HL-60 (cell line): ENCODE measurements around the gene YIF1A.
A peak's percentile ranks its signal among the peaks of the same experiment; 100 is the strongest.

Source experiments
- DNase-seq, 2 experiments: peaks; one replicate each; pipeline ENCODE4 v3.0.0-alpha.2; 2010 to 2020; ENCODE audit warnings: low read depth in 1 of 2, low spot score in 1 of 2
- H3K27ac ChIP-seq: fragments of 250-450 bp; sonication (Bioruptor Pico); replicated peaks from 2 replicates; pipeline ENCODE4 v1.5.1; 2020; ENCODE audit warnings: mild to moderate bottlenecking, moderate library complexity
- H3K27me3 ChIP-seq: fragments of 250-450 bp; sonication (Bioruptor Pico); 2 replicates; pipeline ENCODE4 v1.5.1; 2021; ENCODE audit warnings: mild to moderate bottlenecking, moderate library complexity; ENCODE audit not compliant: insufficient read depth, poor library complexity, severe bottlenecking
- H3K4me3 ChIP-seq: replicated peaks from 2 replicates; pipeline ENCODE4 v1.5.1; 2011; ENCODE audit warnings: mild to moderate bottlenecking, control low read depth, low read length; ENCODE audit not compliant: insufficient read depth
- GABPA ChIP-seq: IDR thresholded peaks from 2 replicates; pipeline ENCODE4 v1.6.1; 2012; ENCODE audit warnings: low read depth
- POLR2AphosphoS5 ChIP-seq: IDR thresholded peaks from 2 replicates; pipeline ENCODE4 v1.6.1; 2012; ENCODE audit warnings: low read depth
- SPI1 ChIP-seq: IDR thresholded peaks from 2 replicates; pipeline ENCODE4 v1.6.1; 2012; ENCODE audit warnings: low read depth, mild to moderate bottlenecking, borderline replicate concordance
- TF ChIP-seq, protein P1 (sequence below): IDR thresholded peaks from 2 replicates; pipeline ENCODE4 v1.6.1; 2012; ENCODE audit warnings: low read depth; ENCODE audit not compliant: insufficient replicate concordance
- TF ChIP-seq, protein P2 (sequence below): IDR thresholded peaks from one replicate; pipeline ENCODE4 v1.5.1; 2011; ENCODE audit warnings: low read length, control low read depth, inconsistent platforms; ENCODE audit not compliant: insufficient read depth

YIF1A gene

DNA sequence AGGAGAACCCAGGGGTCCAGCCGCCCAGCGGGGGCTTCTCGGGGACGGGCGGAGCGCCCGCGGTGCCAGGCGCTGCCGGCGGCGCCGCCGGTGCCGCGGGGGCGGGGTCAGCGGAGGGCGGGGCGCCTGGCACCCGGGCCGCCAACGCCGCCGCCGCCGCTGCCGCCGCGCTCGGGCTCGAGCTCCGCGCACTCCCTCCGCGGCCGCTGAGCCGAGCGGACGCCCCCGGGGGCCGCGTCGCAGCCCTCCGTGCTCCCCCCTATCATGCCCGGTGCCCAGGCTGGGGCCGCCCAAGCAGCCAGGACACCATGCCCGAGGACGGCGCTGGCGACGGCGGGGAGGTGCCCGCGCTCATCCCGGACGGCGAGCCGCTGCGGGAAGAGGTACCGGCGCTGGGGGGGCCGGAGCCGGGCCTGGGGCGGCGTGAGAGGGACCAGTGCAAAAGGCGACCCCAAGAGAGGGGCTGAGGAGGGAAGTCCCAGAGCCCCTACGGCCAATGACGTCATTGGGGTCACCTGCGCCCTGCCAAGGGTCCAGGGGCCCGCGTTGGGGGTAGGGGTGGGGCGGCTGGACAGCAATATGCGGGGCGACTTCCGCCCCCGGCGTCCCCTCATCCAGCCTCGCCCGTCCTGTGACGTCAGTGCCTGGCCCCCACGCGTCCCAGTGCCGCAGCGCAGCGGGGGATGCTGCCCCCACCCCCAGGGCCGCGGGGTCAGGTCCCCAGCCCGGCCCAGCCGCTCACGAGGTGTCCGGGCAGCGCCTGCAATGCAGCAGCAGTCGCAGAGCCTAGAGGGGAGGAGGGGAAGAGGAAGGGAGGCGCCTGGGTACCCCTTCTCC is 3.0 kb upstream of the YIF1A start, which contains the start of gene TMEM151A:
TSS of gene TMEM151A (plus strand) at position 189 of the 837 bp plus-strand sequence. CDS start at position 309, 120 bp downstream.
- TF ChIP-seq, protein P1, sequence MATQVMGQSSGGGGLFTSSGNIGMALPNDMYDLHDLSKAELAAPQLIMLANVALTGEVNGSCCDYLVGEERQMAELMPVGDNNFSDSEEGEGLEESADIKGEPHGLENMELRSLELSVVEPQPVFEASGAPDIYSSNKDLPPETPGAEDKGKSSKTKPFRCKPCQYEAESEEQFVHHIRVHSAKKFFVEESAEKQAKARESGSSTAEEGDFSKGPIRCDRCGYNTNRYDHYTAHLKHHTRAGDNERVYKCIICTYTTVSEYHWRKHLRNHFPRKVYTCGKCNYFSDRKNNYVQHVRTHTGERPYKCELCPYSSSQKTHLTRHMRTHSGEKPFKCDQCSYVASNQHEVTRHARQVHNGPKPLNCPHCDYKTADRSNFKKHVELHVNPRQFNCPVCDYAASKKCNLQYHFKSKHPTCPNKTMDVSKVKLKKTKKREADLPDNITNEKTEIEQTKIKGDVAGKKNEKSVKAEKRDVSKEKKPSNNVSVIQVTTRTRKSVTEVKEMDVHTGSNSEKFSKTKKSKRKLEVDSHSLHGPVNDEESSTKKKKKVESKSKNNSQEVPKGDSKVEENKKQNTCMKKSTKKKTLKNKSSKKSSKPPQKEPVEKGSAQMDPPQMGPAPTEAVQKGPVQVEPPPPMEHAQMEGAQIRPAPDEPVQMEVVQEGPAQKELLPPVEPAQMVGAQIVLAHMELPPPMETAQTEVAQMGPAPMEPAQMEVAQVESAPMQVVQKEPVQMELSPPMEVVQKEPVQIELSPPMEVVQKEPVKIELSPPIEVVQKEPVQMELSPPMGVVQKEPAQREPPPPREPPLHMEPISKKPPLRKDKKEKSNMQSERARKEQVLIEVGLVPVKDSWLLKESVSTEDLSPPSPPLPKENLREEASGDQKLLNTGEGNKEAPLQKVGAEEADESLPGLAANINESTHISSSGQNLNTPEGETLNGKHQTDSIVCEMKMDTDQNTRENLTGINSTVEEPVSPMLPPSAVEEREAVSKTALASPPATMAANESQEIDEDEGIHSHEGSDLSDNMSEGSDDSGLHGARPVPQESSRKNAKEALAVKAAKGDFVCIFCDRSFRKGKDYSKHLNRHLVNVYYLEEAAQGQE, result no peak
- Histone ChIP-seq H3K27me3 (peaks cover 17% of the 10 kb centered on the region), H3K4me3 (peak within 1 kb of the TSS; percentile 26; the same call in 1 of the 2 replicates), H3K27ac (no peak within 1 kb of the TSS)
- DNase-seq, result no peak

DNA sequence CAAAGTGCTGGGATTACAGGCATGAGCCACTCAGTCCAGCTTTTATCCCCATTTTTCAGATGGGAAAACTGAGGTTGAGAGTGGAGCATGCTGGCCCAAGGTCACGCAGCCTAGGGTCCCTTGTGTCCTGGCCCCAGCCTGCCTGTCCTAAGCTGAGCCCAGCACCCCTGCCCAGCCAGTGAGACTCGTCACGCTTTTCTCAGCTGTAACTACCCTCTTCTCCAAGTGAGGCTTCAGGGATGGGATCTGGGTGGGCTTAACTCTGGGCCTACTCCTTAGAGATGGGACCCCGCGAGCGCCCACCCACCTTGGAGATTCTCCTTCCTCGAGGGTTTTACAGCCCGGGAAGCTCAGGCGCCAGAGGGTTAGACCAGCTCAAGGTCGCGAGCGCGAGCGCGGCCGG is 2.4 kb upstream of the YIF1A start:
- TF ChIP-seq POLR2AphosphoS5 (no peak), GABPA (no peak), SPI1 (no peak)
- TF ChIP-seq, protein P1, result no peak
- TF ChIP-seq, protein P2, sequence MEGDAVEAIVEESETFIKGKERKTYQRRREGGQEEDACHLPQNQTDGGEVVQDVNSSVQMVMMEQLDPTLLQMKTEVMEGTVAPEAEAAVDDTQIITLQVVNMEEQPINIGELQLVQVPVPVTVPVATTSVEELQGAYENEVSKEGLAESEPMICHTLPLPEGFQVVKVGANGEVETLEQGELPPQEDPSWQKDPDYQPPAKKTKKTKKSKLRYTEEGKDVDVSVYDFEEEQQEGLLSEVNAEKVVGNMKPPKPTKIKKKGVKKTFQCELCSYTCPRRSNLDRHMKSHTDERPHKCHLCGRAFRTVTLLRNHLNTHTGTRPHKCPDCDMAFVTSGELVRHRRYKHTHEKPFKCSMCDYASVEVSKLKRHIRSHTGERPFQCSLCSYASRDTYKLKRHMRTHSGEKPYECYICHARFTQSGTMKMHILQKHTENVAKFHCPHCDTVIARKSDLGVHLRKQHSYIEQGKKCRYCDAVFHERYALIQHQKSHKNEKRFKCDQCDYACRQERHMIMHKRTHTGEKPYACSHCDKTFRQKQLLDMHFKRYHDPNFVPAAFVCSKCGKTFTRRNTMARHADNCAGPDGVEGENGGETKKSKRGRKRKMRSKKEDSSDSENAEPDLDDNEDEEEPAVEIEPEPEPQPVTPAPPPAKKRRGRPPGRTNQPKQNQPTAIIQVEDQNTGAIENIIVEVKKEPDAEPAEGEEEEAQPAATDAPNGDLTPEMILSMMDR, result no peak
- DNase-seq, result no peak
- H3K27ac ChIP-seq, result no peak overlapping the region
- H3K27me3 ChIP-seq, result peaks cover 17% of the 10 kb centered on the region
- H3K4me3 ChIP-seq, result no peak overlapping the region; the same call in 1 of the 2 replicates

DNA sequence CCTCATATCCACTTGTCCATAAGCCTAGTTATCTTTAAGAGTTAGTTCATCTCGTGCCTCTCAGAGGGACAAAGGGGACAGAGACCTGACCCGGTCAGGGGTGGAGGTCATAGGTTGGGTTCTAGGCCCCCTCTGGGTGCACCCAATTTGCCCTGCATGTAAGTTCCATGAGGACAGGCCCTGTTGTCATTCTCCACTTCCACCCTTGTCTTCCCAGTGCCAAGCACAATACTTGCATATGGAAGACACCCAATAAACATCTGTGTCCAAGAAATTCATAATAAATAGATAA is 1.3 kb upstream of the YIF1A start:
- DNase-seq, result no peak
- H3K4me3 ChIP-seq, result no peak overlapping the region
- no peak for TF ChIP-seq GABPA
- TF ChIP-seq SPI1, result no peak
- no peak for TF ChIP-seq POLR2AphosphoS5
- TF ChIP-seq, protein P1, result no peak
- TF ChIP-seq, protein P2, result no peak

More for the DNA sequence above, 1.3 kb upstream of the YIF1A start:
- Histone ChIP-seq H3K27ac (no peak overlapping the region), H3K27me3 (peaks cover 17% of the 10 kb centered on the region)
